Testis (tissue), 3 donors: Measurements from ENCODE around the gene CEMIP2. TPM values are rescaled to one million over a fixed set of nuclear protein-coding genes. Genes with fewer than 3 reads are reported as not detected.
"Not testable (repeated sequence)": the region's sequence is repeated elsewhere in the genome, so short reads cannot be mapped to it uniquely, and the experiment has no call there.

Source experiments
- DNase-seq: peaks from one replicate; pipeline ENCODE4 v3.0.0-alpha.2; 2019
- H3K27ac ChIP-seq, 2 donors: fragments of 200-600 bp; sonication (generic); one replicate each; pipeline ENCODE4 v1.5.1; 2019
- H3K27me3 ChIP-seq: fragments of 200-600 bp; sonication (generic); one replicate; pipeline ENCODE4 v1.5.1; 2019
- H3K36me3 ChIP-seq: fragments of 200-600 bp; sonication (generic); one replicate; pipeline ENCODE4 v1.5.1; 2017; ENCODE audit warnings: low read depth; ENCODE audit errors: missing control alignments
- H3K4me1 ChIP-seq: fragments of 200-600 bp; sonication (generic); one replicate; pipeline ENCODE4 v1.5.1; 2019
- H3K4me3 ChIP-seq, 2 donors: fragments of 200-600 bp; sonication (generic); one replicate each; pipeline ENCODE4 v1.5.1; 2017 to 2019
- H3K9me3 ChIP-seq: fragments of 200-600 bp; sonication (generic); one replicate; pipeline ENCODE4 v1.5.1; 2017
- CTCF ChIP-seq, 3 experiments: fragments of 450-650 bp in 2 of 3; fragments of 200-600 bp in 1 of 3; sonication (generic) in 1 of 3; IDR thresholded peaks; one replicate each; pipeline ENCODE4 v1.5.1; 2016 to 2019; ENCODE audit warnings: antibody characterized with exemption in 3 of 3, mild to moderate bottlenecking in 2 of 3, moderate library complexity in 1 of 3
- POLR2A ChIP-seq: fragments of 450-650 bp; IDR thresholded peaks from one replicate; pipeline ENCODE4 v1.6.1; 2017; ENCODE audit warnings: antibody characterized with exemption, mild to moderate bottlenecking, moderate library complexity
- WGBS, 2 donors: methylation state at CpG; one replicate each; pipeline ENCODE4 v1.1.5; 2018; 5-methylcytosine and 5-hydroxymethylcytosine counted together
- intact Hi-C: fragments of 100-400 bp; cut with DNase I; formaldehyde crosslinking; loops from one replicate; pipeline ENCODE4 v1.15.1; 2023; ENCODE audit warnings: low total_unique reads
- polyA plus RNA-seq: library from polyadenylated mRNA; stranded (reverse); fragments of 350-450 nt; fragmentation: Illumina TruSeq; extraction: RNeasy Lipid Tissue Mini Kit (QIAGEN cat#74804); gene quantifications from one replicate; pipeline ENCODE4 v1.2.3, GENCODE V29; 2014; ENCODE audit warnings: low read depth, low replicate concordance; ENCODE audit not compliant: insufficient read depth
- total RNA-seq, 2 donors: library from RNA; depleted of rRNA; stranded (reverse); fragments of >200 nt; gene quantifications; one replicate each; pipeline ENCODE4 v1.2.3, GENCODE V29; 2016

The CEMIP2 gene
- total and polyA plus RNA-seq, 3 donors from 2014 or later = 18.3 to 146 (median 109) TPM

- TF ChIP-seq POLR2A (no peak), CTCF (IDR thresholded peaks at IDR 0.05) (no peak)
- H3K9me3 ChIP-seq = no peaks in the 10 kb centered on the region
- no peaks in the 10 kb centered on the region for H3K27me3 ChIP-seq
- no peak overlapping the region for H3K27ac ChIP-seq
- no peak for DNase-seq
- intact Hi-C loops = no loop called here
- H3K4me3 ChIP-seq = no peak overlapping the region
- H3K36me3 ChIP-seq = no peaks in the 10 kb centered on the region
- H3K4me1 ChIP-seq = no peaks in the 10 kb centered on the region
- WGBS, 2 donors = 91 to 93% methylated on average over 4 of the region's 4 CpGs
Observed at GRCh38 chr9:71697882-71698281, 70.4 kb downstream of the CEMIP2 start.

- intact Hi-C loops = no loop called here
- Histone ChIP-seq H3K4me3 (no peak overlapping the region), H3K36me3 (no peaks in the 10 kb centered on the region), H3K27ac (no peak overlapping the region), H3K4me1 (no peaks in the 10 kb centered on the region), H3K9me3 (no peaks in the 10 kb centered on the region), H3K27me3 (no peaks in the 10 kb centered on the region)
- no peak for DNase-seq
- TF ChIP-seq CTCF (IDR thresholded peaks at IDR 0.05) (no peak), POLR2A (no peak)
- WGBS, 2 donors = 96 to 98% methylated on average over 4 of the region's 4 CpGs
Observed at GRCh38 chr9:71694332-71694731, 74.0 kb downstream of the CEMIP2 start.

- 94 to 96% methylated on average over 3 of the region's 3 CpGs for WGBS, 2 donors
- no peaks in the 10 kb centered on the region for H3K4me1 ChIP-seq
- H3K9me3 ChIP-seq = no peaks in the 10 kb centered on the region
- intact Hi-C loops = no loop called here
- no peak overlapping the region for H3K4me3 ChIP-seq
- no peaks in the 10 kb centered on the region for H3K36me3 ChIP-seq
- TF ChIP-seq CTCF (IDR thresholded peaks at IDR 0.05) = no peak
- TF ChIP-seq POLR2A = no peak
- DNase-seq = no peak
- H3K27ac ChIP-seq = no peak overlapping the region
- no peaks in the 10 kb centered on the region for H3K27me3 ChIP-seq
Observed at GRCh38 chr9:71693607-71694006, 74.7 kb downstream of the CEMIP2 start.

GRCh38 chr9:71692337-71692736, 76.0 kb downstream of the CEMIP2 start:
- Histone ChIP-seq H3K27me3 (no peaks in the 10 kb centered on the region), H3K36me3 (no peaks in the 10 kb centered on the region), H3K27ac (no peak overlapping the region), H3K9me3 (no peaks in the 10 kb centered on the region), H3K4me3 (no peak overlapping the region), H3K4me1 (no peaks in the 10 kb centered on the region)
- TF ChIP-seq CTCF (IDR thresholded peaks at IDR 0.05) (no peak), POLR2A (no peak)
- no peak for DNase-seq
- 25 to 40% methylated on average over 1 of the region's 1 CpG for WGBS, 2 donors
- intact Hi-C loops = no loop called here

GRCh38 chr9:71691576-71691975, 76.7 kb downstream of the CEMIP2 start:
- DNase-seq, H3K9me3 ChIP-seq, intact Hi-C loops, H3K36me3 ChIP-seq, H3K4me1 ChIP-seq, H3K27ac ChIP-seq, H3K4me3 ChIP-seq, H3K27me3 ChIP-seq: not testable (repeated sequence)
